Duodenal mucosa (tissue), 2 donors: Measurements from ENCODE around the gene MTHFD1L.
"Not testable (repeated sequence)": the region's sequence is repeated elsewhere in the genome, so short reads cannot be mapped to it uniquely, and the experiment has no call there.

ENCODE experiments used
- H3K27ac ChIP-seq: one replicate; pipeline ENCODE4 v1.7.0; 2013; ENCODE audit warnings: low read depth, low read length
- H3K27me3 ChIP-seq, 2 donors: one replicate each; pipeline ENCODE4 v1.7.0; 2013; ENCODE audit warnings: low read length in 2 of 2, control low read depth in 1 of 2; ENCODE audit not compliant: insufficient read depth in 2 of 2, control insufficient read depth in 1 of 2
- H3K36me3 ChIP-seq, 2 donors: one replicate each; pipeline ENCODE4 v1.7.0; 2013; ENCODE audit warnings: low read length in 2 of 2, control low read depth in 1 of 2; ENCODE audit not compliant: insufficient read depth in 2 of 2, control insufficient read depth in 1 of 2
- H3K4me1 ChIP-seq, 2 donors: one replicate each; pipeline ENCODE4 v1.7.0; 2013; ENCODE audit warnings: low read length in 2 of 2, control low read depth in 1 of 2; ENCODE audit not compliant: insufficient read depth in 2 of 2, control insufficient read depth in 1 of 2
- H3K4me3 ChIP-seq, 2 donors: one replicate each; pipeline ENCODE4 v1.7.0; 2013; ENCODE audit warnings: low read length in 2 of 2, low read depth in 1 of 2
- H3K9ac ChIP-seq, 2 donors: one replicate each; pipeline ENCODE4 v1.7.0; 2013; ENCODE audit warnings: low read length in 2 of 2, low read depth in 1 of 2
- H3K9me3 ChIP-seq, 2 donors: one replicate each; pipeline ENCODE4 v1.7.0; 2013; ENCODE audit warnings: low read length in 2 of 2, control low read depth in 1 of 2; ENCODE audit not compliant: control insufficient read depth in 1 of 2

MTHFD1L gene

DNA sequence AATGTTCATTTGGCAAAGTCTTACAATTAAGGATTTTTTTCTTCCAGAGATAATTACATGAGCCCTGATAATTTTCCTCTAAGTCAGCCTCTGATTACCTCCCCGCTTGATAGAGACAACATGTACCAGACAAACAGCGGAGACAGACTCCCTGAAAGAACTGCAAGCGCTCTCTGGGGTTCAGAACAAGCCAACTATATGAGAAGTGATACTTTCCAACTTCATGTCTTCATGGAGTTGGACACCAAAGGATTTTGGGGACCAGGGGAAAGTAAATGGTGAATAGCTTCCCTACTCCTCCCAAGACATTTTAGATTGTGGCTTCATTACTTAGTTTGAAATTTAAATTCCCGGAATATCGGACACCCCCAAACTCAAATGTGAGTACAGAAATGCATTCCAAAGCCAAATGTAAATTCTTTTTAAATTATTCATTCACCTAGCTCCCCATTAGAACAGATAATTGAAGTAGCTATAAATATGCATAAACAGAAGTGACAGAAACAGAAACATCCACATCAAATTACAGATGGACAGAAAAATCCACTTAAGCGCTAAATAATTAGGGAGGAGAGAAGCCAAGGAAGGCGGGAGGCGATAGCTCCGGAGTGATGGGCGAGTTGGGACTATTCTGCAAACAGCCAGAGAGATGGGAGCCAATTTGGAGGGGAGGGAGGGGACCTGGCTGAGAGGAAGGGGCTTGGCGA lies 244.5 kb downstream of the MTHFD1L start:
- Histone ChIP-seq H3K9ac (no peak overlapping the region), H3K4me1 (no peaks in the 10 kb centered on the region), H3K36me3 (no peaks in the 10 kb centered on the region)

DNA sequence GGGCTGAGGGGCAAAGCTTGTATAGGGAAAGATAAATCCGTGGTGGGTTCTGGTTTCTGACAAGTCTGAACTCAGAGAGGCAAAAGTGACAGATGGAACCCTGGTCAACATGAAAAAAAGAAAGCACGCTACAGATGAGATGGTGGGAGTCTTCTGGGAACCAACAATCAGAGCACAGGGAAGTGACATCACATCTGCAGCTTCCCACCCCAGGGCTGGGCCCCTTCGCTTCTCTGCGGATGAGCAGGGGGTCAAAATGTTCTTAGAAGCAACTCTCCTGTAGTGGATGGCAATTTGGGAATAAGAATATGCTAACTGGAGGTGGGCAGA lies 245.0 kb downstream of the MTHFD1L start:
- no peaks in the 10 kb centered on the region for H3K36me3 ChIP-seq
- H3K27me3 ChIP-seq, result no peaks in the 10 kb centered on the region
- no peak overlapping the region for H3K9ac ChIP-seq
- no peak overlapping the region for H3K4me3 ChIP-seq
- no peaks in the 10 kb centered on the region for H3K9me3 ChIP-seq
- H3K4me1 ChIP-seq, result no peaks in the 10 kb centered on the region
- H3K27ac ChIP-seq, result no peak overlapping the region

More for the DNA sequence above, 244.5 kb downstream of the MTHFD1L start:
- H3K27ac ChIP-seq, result no peak overlapping the region
- H3K4me3 ChIP-seq, result no peak overlapping the region
- H3K9me3 ChIP-seq, result no peaks in the 10 kb centered on the region
- H3K27me3 ChIP-seq, result no peaks in the 10 kb centered on the region

GRCh38 chr6:151111670-151112069 lies 246.2 kb downstream of the MTHFD1L start:
- H3K27me3 ChIP-seq, result no peaks in the 10 kb centered on the region
- H3K9ac ChIP-seq, result no peak overlapping the region
- H3K36me3 ChIP-seq, result no peaks in the 10 kb centered on the region
- no peaks in the 10 kb centered on the region for H3K9me3 ChIP-seq
- no peak overlapping the region for H3K4me3 ChIP-seq
- no peaks in the 10 kb centered on the region for H3K4me1 ChIP-seq
- H3K27ac ChIP-seq, result no peak overlapping the region

- Histone ChIP-seq H3K9me3 (no peaks in the 10 kb centered on the region), H3K9ac (no peak overlapping the region), H3K27ac (no peak overlapping the region), H3K36me3 (no peaks in the 10 kb centered on the region), H3K4me1 (no peaks in the 10 kb centered on the region), H3K27me3 (no peaks in the 10 kb centered on the region), H3K4me3 (no peak overlapping the region)
These were observed 246.6 kb downstream of the MTHFD1L start for GRCh38 chr6:151112130-151112529.

DNA sequence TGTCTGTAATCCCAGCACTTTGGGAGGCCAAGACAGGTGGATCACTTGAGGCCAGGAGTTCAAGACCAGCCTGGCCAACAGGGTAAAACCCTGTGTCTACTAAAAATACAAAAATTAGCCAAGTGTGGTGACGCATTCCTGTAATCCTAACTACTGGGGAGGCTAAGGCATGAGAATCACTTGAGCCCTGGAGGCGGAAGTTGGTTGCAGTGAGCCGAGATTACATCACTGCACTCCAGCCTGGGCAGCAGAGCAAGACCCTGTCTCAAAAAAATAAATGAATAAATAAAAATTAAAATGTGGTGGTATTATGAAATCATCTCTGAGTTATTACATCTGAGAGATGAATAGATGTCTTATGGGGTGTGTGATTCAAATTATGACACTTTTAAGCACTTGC lies 247.4 kb downstream of the MTHFD1L start:
- H3K27ac ChIP-seq, H3K9ac ChIP-seq, H3K36me3 ChIP-seq, H3K9me3 ChIP-seq, H3K4me3 ChIP-seq, H3K4me1 ChIP-seq, H3K27me3 ChIP-seq: not testable (repeated sequence)

- Histone ChIP-seq H3K9me3 (no peaks in the 10 kb centered on the region), H3K4me1 (peaks cover 1 to 5% of the 10 kb centered on the region in 2 donors), H3K27ac (no peak overlapping the region), H3K4me3 (no peak overlapping the region), H3K9ac (no peak overlapping the region), H3K36me3 (no peaks in the 10 kb centered on the region), H3K27me3 (no peaks in the 10 kb centered on the region)
These were observed 248.1 kb downstream of the MTHFD1L start for GRCh38 chr6:151113641-151114040.

DNA sequence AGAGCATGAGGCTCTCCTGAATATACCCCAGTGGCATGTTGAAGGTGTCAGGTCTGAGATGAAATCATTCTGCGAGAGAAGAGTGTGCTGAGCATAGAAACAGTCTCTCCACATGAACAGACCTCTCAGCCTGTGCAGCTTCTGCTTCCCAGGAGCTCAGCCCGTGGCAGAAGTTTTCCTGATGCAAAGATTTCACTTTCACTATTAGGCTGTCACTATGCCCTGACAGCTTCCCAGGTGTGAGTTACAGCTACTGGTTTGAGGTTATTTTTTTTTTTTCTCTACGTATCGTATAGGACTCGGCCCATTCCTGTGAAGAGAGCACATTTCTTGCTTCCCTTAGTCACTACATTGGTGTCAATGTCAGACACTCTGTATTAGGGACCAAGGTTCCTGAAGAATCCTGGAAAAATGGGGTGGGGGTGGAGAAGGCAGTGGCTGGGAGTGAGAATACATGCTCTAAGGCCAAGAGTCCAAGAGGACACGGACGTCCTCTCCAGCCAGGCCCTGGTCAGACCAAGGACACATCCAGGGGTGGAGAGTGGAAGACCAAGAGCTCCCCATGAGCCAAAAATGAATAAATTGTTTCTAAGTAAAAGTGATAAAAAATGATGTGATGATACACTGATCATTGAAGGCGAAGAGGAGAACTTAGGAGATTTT lies 253.1 kb downstream of the MTHFD1L start:
- H3K9ac ChIP-seq, result peak overlapping the region; percentile 5 to 27
- H3K27me3 ChIP-seq, result no peaks in the 10 kb centered on the region
- H3K27ac ChIP-seq, result peak overlapping the region; percentile 68

DNA sequence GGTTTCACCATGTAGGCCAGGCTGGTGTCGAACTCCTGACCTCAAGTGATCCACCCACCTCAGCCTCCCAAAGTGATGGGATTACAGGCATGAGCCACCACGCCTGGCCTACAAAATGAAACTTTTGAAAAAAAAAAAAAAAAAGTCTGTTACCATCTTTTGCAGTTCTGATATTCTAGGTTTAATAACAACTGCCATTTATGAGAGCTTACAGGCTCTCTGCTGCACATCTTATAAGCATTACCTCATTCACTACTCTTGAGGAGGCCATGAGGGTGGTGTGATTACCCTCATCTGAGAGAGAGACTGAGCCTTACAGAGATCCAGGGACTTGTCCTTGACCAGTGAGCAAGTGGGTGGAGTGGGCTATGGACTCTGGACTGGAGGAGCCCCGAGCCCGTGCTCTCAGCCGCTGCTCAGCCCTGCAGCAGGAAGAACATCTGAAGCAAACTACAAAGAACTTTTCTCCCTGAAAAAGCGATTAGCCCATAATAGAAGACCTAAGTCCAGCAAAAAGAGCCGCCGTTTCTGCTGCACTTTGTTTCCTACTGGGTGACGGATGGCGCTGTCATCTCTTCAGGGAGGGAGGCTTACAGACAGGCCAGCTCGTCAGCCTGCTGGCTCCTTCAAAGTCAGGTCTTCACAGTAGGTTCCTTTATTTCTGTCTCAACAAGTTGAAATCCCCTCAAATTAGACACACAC lies 254.5 kb downstream of the MTHFD1L start:
- no peak overlapping the region for H3K4me3 ChIP-seq
- no peak overlapping the region for H3K9ac ChIP-seq
- H3K4me1 ChIP-seq, result peaks cover 7 to 17% of the 10 kb centered on the region in 2 donors
- H3K36me3 ChIP-seq, result no peaks in the 10 kb centered on the region
- H3K27me3 ChIP-seq, result no peaks in the 10 kb centered on the region
- no peak overlapping the region for H3K27ac ChIP-seq
- no peaks in the 10 kb centered on the region for H3K9me3 ChIP-seq

More for the DNA sequence above, 253.1 kb downstream of the MTHFD1L start:
- H3K36me3 ChIP-seq, result no peaks in the 10 kb centered on the region
- peaks cover 7 to 15% of the 10 kb centered on the region in 2 donors for H3K4me1 ChIP-seq
- H3K9me3 ChIP-seq, result no peaks in the 10 kb centered on the region
- peak overlapping the region; percentile 1 to 26 for H3K4me3 ChIP-seq

- Histone ChIP-seq H3K9ac (no peak overlapping the region), H3K4me1 (peaks cover 11 to 26% of the 10 kb centered on the region in 2 donors), H3K9me3 (no peaks in the 10 kb centered on the region), H3K27ac (no peak overlapping the region), H3K27me3 (no peaks in the 10 kb centered on the region), H3K4me3 (no peak overlapping the region), H3K36me3 (no peaks in the 10 kb centered on the region)
These were observed 256.4 kb downstream of the MTHFD1L start for GRCh38 chr6:151121900-151122299.

DNA sequence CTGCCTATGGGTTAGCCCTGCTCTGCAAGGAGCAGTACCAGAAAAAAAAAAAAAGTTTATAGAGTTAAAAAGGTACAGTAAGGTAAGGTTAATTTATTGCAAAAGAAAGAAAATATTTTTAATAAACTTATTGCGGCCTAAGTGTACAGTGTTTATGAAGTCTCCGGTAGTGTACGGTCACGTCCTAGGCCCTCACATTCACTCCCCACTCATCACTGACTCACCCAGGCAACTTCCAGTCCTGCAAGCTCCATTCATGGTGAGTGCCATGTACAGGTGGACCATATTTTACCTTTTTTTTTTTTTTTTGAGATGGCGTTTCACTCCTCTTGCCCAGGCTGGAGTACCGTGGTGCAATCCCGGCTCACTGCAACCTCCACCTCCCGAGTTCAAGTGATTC lies 258.1 kb downstream of the MTHFD1L start:
- not testable (repeated sequence) for H3K27ac ChIP-seq, H3K36me3 ChIP-seq, H3K9me3 ChIP-seq, H3K27me3 ChIP-seq, H3K4me3 ChIP-seq, H3K9ac ChIP-seq
- H3K4me1 ChIP-seq, result peaks cover 6 to 25% of the 10 kb centered on the region in 2 donors
